Lung microvascular endothelial cell (primary cell): ENCODE results near the gene CD59. TPM values are rescaled to one million over a fixed set of nuclear protein-coding genes. Genes with fewer than 3 reads are reported as not detected.
A peak's percentile ranks its signal among the peaks of the same experiment; 100 is the strongest.
"Not testable (repeated sequence)": the region's sequence is repeated elsewhere in the genome, so short reads cannot be mapped to it uniquely, and the experiment has no call there.

ENCODE experiments used
- DNase-seq, 2 donors: peaks; one replicate each; pipeline versions ENCODE4 v3.0.0 to v3.0.0-alpha.2; 2010; ENCODE audit warnings: low read depth in 2 of 2
- total RNA-seq: library from RNA; depleted of rRNA; stranded (reverse); fragments of >200 nt; gene quantifications from 2 replicates; pipeline ENCODE4 v1.2.1, GENCODE V29; 2014

CD59 gene
- total RNA-seq, 1 donor from 2014 or later, result 1,137 TPM

GRCh38 chr11:33669598-33670249 is 66.5 kb downstream of the CD59 start:
- no peak for DNase-seq

DNA sequence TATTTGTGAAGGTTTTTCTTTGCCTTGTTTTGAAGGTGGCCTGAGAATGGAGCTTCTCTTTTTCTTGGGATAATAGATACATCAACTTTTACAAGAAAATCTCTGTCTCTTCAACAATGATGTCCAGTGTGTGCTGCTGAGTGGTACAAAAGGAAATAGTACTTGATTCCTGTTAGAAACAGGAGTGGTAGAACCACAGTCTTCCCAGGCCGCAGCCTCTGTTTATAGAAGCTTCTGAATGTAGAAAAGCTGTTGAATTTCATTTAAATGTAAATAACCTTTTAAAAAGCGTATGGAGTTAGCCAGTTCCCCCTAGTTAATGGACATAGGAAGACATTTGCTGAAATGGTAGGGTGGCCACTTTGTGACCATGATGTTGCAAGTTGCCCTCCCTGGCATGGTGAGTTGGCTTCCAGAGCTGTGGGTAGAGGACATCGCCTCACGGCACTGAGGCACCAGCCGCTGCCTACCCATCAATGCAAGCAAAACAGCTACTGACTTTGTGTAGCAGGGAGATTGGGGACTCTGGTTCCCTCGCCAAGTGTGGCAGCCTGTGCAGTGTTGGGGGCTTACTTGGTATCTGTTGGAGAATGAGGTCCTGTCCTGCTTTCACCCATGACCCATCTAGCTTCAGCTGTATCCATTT is 67.1 kb downstream of the CD59 start:
- no peak for DNase-seq

DNA sequence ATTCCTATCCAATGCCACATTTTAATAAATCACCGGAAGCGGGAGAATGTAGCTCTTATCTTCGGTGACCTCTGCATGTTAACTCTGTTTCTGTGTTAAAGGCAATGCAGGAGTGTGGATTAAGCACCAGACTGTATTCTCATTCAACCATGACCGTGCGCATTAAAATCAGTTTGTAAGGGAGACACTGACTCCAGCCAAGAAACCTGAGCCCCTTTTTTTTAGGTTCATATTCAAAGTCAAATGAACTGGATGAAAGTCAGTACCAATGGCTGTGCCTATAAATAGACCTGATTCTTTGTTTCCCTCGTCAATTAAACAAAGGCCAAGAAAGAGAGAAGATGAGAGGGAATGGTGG is 67.8 kb downstream of the CD59 start:
- no peak for DNase-seq

- no peak for DNase-seq
Measured at GRCh38 chr11:33667819-33668467, 68.3 kb downstream of the CD59 start.

DNA sequence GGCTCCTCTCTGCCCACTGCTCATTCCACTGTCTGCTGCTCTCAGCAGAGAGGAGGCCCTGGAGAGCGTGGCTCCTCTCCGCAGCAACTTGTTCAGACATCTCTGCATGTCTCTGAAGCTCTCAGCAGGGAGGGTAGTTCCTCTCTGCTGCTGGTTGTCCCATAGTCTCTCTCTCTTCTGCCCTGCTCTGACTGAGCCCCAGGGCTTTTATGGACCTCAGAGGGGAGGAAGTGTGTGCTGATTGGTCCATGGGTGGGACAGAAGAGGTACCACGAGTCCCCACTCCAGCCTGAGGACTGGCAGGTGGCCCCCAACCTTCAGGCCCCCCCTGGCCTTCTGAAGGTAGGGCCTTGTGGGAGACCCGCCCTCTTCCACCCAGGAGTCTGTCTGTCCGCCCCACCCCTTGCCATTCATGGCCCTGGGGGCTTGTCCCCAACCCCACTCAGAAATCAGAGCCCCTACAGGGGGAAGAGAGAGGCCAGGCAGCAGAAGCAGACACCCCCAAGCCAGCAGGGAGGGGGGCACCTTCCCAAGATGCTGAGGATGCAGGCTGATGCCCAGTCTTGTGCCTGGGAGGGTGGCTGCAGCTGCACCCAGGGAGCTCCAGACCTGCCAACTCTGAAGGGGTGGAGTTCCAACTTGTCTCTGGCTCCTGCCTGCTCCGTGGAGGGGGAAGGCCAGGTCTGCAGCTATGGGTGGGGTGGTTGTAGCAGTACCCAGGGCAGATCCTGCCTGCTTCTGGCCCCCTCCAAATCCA is 70.7 kb downstream of the CD59 start:
- DNase-seq, result no peak

GRCh38 chr11:33664827-33665226 is 71.4 kb downstream of the CD59 start:
- DNase-seq, result no peak

GRCh38 chr11:33664166-33664565 is 72.1 kb downstream of the CD59 start:
- DNase-seq, result no peak

DNA sequence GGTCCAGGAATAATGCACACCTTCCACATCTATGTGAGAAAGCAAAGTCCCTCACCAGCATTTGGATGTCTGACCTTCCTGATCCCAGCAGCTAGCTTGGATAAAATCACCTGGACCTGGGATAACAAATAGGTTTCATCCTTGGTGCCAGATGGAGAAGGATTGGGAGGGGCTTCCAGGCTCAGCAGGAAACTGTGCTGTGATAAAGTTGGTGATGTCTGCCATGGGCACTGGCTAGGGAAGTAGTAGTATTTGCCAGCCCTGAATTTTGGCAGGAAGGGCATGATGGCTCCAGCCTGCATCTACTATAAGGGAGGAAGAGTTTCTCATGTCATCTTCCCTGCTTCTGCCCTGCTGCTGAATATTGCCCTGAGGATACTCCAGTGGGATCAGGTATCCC is 73.1 kb downstream of the CD59 start:
- no peak for DNase-seq

- not testable (repeated sequence) for DNase-seq
Measured at GRCh38 chr11:33661526-33661925, 74.7 kb downstream of the CD59 start.

GRCh38 chr11:33660962-33661361 is 75.3 kb downstream of the CD59 start:
- DNase-seq, result no peak

- DNase-seq, result no peak
Measured at GRCh38 chr11:33659370-33660139, 76.7 kb downstream of the CD59 start.

- peak in 1 of 2 donors; percentile 34 for DNase-seq
Measured at GRCh38 chr11:33658195-33658900, 77.9 kb downstream of the CD59 start.

DNA sequence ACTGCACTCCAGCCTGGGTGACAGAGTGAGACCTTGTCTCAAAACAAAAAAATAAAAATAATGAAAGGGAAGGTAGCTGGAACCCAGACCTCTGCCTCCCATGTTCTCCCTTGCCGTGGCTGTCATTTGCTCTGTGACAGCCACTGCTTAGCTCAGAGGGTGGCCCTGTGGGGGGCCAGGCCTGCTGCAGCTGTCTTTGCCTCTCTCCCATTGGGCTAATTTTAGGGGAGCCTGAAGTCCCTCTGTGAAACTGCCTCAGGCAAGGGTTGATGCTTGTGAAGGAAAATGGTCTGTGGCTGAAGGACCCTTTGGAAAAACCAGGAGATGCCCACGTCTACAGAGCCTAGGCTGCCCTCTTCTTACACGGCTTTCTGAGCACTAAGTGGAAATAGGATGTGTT is 78.5 kb downstream of the CD59 start:
- no peak for DNase-seq

DNA sequence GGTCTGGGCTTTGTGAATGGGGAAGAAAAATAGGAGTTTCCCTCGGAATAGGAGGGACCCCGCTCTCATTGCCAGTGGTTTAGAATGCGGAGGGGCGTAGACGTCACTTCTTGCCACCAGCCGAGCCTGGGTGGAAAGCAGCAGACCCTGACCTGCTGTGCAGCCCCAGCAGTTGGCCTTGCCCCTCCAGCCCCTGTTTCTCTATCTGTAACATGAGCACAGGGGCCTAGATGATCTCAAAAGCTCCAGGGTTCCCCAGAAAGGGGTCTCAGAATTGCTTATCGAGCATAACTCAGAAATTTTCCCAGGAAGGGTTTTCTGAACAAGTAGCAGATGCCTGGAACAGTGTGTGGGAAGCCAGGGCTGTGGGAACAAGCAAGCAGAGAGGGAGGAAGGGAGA is 79.5 kb downstream of the CD59 start:
- no peak for DNase-seq

DNA sequence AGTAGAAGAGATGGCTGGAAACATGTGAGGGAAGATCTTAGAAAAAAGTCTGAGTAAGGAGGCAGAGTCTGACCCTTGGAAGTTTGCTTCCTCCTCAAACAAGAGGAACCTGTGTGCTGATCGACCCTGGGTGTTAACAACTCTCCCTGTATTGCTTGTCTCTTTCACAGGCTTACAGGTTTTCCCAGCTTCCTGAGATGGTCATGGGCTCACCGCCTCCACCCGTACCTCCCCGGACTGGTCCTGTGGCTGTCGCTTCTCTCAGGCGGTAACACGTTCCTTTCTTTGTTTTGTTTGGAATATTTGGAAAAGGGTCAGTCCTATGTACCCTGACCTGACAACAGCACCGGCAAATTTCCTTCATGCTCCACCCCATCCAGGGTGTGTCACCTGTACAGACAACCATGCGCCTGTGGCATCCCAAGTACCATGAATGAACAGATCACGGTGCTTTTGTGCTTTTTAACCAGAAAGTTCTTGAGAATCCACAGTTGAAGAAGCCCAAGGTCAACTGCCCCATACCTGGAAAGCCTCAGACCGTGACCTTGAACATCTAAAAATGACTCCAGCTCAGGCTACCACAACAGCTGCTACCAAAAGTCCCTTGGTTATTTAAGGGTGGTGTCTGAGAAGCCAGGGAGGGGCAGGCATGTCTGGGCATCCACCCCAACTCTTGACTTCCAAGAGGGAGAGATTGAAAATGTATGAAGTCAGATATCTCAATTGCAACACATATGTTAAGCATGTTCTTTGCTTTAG is 80.2 kb downstream of the CD59 start:
- DNase-seq, result no peak

DNA sequence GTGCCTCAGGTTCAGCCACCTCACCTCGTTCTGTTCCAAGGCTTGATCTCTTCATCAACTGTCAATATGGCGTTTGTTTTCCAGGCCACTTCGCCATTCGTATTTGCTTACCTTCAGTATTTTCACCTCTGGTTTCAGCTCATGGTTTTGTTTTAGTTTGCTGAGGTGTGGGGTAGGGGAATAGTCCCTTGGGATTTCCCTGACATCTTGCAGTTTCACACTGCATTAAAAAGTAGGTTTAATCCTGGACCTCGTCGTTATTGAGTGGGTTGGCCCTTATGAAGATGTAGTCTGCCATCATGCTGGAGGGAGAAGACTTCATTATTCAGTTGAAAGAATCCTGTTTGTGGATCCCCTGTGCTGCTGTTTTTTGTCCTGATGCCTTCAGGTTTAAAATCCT is 81.6 kb downstream of the CD59 start:
- no peak for DNase-seq
